ENCODE data around the gene OAT.
A peak's percentile ranks its signal among the peaks of the same experiment; 100 is the strongest.

OAT gene

DNA sequence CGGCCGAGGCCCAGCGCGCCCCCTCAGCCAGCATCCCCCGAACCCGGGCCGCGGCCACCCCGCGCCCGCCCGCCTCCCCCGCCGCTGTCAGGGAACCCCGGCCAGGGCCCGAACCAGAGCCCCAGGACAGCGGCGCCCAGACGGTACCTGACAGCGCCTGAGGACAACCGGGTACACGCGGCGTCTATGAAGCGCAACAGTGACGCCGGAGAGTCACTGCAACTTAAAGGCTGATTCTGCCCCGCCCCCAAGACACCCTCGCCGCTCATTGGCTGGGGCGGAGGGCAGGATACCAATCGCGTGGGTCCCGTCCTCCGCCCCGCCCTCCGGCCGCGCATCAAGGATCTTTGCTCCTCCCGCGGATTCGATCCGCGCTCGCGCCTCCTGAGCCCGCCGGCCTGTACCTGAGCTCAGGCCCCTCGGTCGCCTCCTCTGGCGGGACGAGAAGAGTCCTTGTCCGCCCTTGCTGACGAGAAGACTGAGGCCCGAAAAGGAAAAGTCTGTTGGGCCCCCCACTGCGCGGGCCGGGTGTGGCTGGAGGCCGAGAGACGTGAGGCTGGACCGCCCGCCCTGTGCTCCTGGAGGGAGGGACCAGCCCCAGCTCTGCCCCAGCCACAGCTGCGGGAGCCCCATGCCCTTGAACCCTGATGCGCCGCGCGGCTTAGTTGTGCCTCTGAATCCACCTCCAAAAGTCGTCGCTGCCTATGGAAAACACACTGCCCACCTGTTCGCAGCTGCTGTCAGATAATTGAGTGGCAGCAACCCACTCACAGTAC, at the start of gene OAT:
Gene OAT (minus strand): TSS at position 198 of the 776 bp plus-strand sequence. CDS start 6,752 bp downstream, outside the sequence.
- peak; percentile 85 for DNase-seq

DNA sequence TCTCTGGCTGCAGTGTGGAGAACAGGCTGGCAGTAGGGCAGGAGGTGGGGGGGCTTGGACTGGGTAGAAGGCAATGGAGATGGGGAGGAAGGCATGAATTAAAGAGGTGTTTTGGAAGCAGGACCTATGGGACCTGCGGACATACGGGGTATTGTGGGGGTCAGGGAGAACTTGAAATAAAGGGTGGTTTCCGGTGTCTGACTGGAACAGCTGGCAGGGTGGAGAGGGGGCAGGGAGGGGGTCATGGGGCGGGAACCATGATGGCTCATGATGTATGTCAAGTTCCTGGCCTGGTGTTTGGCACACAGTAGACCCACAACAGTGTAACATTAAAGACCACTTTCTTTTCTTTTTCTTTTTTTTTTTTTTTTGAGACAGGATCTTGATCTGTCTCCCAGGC, 48.4 kb upstream of the OAT start:
- no peak for DNase-seq

DNA sequence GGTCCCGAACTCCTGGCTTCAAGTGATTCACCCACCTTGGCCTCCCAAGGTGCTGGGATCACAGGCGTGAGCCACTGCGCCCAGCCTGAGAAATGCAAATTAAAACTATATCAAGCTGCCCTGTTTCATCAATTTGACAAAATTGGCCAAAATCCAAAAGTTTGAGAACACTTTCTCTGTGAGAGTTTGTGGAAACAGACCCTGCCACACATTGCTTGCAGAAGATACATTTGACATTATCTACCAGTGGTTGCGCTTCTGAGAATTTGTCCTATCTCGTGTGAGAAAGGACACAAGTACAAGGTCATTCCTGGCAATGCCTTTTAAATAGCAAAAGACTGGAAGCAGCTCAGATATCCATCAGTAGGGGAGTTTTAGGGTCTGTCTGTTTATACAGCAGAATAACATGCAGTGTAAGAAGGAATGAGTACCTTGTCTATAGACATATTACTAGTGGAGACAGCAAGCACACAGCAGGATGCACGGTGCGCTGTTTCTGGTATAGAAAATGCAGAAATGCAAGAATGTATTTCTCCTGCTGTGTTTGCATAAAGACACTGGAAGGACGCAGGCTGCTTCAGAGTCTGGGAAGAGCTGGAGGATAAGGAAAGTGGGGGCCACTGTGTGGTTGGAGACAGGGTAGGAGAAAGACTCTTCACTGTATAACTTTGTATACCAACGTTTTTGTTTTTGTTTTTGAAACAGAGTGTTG, 47.2 kb upstream of the OAT start:
- DNase-seq, result no peak

DNA sequence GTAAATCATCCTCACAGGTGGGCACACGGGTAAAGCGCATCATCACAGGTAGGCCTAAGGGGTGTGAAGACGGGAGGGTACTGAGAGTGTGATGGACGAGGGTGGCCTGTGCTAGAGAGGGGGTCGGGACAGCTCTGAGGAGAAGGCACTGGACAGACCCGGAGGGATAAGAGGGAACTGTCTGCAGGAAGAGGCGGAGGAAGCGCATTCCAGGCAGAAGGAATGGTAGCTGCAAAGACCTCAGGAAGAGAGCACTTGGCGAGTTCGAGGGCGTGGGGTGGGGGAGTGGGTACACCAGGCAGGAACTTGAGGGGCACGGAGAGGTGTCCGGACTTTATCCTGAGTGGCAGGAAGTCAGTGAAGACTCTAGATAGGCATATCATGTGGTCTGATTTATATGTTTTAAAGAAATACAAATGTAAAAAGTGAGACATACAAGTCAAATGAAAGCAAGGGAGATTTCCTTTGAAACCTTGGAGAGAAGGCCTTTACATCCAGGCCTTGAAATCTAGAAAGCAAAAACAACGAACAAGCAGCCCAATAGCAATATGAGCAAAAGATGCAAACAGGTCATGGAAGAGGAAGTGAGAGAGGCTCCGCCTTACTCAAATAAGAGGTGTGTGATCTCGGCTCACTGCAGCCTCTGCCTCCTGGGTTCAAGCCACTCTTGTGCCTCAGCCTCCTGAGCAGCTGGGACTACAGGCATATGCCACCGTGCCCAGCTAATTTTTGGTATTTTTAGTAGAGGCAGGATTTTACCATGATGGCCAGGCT, 46.5 kb upstream of the OAT start:
- no peak for DNase-seq

DNA sequence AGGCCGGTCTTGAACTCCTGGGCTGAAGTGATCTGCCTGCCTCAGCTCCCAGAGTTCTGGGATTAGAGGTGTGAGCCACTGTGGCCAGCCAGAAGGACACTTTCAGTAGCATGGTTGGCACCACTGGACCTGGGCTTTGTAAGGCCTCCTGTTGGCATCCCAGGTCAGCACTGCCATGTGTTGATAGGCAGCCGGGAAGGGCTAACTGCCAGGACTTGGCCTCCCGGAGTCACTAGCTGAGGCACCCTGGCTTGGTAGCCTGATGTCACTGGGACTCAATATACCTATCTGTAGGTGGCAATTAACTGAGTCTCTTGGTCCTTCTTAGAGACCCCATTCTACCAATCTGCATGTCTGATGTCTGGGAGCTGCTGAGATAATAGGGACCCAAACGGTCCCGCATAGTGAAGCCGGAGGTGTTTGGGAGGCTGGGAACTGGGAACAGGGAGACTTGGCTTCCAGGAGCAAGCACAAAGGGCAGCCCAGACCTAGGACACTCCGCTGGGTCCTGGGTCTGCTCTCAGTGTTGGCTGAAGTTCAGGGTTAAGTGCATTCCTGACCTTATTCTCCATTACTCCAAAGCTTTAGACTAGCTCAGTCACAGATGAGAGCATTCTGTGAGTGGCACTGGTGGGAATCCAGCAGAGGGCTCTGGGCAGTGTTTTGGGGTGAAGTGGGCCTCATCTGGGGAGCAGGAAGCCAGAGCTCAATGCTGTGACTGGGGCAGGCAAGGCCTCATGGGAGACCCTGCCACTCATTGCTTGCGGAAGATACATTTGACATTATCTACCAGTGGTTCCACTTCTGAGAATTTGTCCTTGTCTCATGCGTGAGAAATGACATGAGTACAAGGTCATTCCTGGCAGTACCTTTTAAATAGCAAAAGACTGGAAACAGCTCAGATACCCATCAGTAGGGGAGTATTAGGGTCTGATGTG, 45.6 kb upstream of the OAT start:
- no peak for DNase-seq

DNA sequence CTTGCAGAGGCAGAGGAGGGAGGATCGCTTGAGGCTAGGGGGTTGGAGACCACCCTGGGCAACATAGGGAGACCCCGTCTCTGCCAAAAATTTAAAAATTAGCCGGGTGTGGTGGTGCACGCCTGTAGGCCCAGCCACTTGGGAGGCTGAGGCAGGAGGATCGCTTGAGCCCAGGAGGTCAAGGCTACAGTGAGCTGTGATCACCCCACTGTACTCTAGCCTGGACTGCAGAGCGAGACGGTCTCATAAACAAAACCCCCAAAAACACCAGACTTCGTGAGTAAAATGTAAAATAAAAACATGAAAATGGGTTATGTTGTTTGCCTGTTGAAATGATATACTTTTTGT, 43.6 kb upstream of the OAT start:
- DNase-seq, result no peak

DNA sequence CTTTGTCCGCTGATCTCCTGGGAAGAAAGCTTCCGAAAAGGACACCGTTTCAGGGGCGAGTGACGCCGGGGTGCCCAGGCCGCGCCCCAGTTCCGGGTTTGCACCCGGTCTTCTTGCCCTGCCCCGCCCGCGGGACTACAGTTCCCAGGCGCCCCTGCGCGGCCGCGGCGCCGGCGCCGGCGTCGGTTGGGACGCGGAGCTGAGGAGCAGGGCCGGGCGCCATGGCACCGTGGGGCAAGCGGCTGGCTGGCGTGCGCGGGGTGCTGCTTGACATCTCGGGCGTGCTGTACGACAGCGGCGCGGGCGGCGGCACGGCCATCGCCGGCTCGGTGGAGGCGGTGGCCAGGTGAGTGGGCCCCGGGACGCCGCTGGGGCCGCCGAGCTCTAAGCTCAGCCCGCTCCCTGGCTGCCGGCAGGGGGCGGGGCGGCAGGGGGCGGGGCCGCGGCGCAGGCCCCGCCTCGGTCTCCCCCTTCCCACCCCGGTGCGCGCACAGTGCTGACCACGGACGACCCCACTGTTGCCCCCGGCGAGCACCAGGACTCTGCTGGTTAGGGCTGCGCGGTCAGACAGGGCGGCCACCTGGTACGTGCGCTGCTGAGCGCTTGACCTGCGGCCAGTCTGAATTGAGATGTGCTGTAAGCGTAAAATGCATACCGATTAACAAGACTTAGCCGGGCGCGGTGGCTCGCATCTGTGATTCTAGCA, 43.1 kb upstream of the OAT start, which contains the start of gene LHPP:
Gene LHPP (plus strand): TSS at position 182 of the 706 bp plus-strand sequence. CDS start 40 bp downstream, at position 222.
- DNase-seq, result peak; percentile 37

DNA sequence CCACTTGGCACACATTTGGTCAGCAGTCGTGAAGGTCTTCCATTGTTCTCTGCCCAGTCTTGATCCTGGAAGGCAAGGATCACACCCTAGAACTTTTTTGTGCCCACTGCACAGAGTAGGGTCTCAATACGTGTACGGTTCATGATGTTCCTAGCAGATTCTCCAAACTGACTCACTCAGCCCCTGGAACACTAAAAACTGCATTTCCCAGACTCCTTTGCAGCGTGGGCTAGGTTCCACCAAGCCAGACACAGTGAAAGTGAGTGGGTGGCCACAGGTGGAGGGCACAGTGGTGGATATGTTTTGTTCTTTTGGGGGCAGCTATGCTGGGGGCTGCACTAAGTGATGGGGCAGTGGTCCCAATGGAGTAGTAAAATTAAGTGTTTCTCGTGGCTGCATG, 41.4 kb upstream of the OAT start:
- no peak for DNase-seq

DNA sequence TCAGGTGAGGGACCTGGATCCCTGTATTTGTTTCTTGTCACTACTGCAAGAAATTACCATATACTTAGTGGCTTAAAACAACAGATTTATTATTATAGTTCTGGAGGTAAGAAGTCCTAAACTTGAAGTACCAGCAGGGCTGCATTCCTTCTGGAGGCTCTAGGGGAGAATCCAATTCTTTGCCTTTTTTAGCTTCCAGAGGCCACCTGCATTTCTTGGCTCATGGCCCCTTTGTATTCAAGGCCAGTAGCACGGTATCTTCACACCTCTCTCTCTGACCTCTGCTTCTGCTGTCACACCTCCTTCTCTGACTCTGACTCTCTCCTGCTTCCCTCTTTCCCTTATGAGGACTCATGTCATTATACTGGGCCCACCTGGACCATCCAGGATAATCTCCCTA, 40.7 kb upstream of the OAT start:
- no peak for DNase-seq

DNA sequence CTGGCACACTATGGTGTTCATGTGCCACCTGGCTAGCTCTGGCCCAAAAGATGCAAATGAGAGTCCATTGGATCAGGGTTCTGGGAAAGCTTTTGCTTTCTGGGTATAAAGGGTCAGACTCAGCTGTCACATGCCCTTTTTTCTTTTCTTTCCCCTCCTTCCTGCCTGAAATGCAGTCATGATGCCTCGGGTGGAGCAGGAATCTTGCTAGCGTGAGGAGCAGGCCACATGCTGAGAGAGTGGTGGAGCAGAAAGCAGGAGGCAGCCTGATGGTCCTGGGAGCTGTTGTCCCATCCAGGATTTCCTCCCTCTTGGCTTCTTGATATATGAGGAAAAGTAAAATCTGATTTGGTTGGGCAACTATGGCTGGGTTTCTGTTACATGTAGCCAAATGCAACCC, 40.2 kb upstream of the OAT start:
- no peak for DNase-seq

DNA sequence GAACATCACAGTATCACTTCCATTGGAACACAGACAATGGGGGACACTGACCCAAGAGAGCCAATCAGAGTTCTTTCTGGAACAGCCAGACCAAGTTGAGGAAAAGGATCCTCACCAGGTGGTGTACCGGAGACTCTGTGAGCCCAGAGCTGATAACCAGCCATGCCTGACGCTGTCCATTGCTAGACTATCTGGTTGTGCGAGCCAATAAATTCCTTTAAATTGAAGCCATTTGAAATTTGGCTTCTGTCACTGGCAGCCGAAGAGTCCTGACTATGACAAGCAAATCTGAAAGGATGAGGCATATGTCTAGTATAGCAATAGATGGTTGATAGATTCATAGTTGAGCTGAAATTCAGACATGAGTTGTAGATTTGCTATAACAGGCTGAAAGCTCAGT, 39.8 kb upstream of the OAT start:
- DNase-seq, result no peak

DNA sequence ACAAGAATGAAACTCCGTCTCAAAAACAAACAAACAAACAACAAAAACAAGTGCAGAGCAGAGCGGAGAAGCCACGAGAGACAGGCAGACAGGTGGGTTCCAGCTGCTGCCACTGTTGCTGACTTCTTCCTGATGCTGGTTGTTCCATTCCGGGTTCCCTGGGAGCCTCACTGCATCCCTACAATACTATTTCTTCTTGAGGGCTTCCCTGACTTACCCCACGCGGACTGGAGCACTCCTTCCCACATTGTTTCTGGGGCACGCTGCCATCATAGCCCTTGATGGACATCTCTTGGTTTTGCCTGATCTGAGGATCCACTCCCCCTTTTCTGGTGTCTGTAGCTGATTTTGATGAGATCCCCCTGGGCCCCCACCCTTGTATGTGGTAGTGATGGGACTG, 36.7 kb upstream of the OAT start:
- DNase-seq, result no peak

DNA sequence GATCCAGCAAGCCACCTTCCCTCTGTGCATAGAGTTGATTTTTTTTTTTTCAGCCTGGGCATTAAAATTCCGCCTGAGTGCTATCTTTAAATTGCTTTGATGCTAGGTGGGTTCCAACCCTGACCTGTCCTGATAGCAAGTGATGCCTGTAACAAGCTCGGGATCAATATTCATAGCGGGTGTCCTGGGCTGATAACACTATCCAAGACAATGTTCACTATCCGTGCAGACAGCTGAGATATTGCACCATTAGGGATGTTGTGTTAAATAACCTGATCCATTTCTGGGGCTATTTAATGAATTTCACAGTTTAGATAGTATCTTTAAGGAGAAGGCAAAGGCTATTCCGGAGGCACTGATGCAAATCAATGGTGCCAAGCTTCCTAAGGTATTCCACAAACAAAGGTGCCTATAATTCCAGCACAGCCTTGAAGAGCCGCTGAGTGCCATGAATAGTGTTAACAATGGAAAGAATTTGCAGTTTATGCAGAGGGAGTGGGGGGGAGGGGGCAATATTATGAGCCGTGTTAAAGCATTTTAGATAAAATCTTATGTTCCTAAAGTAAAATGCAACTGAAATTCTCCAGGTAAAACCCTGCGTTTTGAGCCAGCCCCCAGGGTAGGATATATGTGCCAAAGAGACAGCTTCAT, 35.4 kb upstream of the OAT start:
- DNase-seq, result no peak

DNA sequence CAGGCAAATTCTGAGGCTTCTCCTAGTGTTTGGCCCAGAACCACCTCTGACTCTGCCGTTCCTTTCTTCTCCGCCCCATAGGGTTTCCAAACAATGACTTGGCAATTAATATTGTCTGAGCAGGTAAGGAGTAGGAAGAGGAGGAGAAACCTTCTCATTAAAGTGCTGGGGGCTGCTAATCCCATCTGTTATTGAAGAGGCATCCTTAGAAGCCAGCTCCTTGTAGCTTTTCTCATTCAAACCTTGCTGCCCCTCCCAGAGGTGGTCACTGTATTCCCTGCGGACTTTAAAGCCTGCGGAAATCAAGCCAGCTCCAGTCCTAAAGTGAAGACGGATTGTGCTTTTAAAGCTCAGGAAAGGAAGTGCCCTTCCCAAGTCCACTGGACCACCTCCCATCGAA, 32.6 kb upstream of the OAT start:
- no peak for DNase-seq

DNA sequence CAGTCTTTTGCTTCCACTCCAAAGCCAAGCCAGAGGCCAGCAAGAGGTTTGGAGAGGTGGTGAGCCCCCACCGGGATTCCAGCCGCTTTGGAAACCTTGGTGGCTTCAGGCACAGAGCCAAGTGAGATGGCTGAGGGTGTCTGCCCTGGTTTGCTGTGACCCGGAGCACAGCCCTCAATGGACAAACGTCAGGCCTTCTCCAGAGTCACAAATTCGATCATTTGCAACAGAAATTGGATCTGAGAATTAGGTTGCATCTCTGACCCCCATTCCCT, 32.0 kb upstream of the OAT start:
- no peak for DNase-seq

DNA sequence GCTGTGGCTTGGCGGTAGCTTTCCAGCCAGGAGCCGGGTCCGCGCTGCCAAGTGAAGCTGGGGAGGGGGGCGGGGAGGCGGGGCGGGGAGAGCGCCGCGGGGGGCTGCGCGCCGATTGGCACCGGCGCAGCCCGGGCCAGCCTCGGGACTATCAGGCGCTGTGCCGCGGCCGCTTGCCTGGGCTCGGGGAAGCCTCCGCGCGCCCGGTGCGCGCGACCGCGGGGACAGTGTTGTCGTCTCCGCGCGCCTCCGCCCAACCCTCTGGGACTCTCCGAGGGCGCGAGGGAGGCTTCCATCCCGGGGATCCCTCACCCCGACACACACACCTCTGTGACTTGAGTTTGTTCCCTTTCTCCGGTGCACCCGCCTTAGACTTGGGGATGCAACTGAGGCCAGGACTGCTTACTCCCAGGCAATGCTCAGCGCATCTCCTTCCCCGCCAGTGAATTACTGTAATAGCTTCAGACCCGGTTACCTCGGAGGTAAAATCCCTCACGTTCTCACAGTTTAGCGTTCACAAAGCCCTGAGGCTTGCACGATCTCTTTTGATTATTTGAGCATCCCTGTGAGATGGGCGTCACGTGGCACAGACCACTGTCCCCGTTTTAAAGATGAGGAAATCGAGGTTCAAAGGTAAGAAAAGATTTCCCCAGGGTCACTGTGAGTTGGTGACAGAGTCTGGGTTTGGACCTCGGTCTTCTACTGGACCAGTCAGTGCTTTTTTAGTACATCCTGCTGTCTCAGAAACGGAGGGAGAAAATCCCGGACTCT, 31.5 kb upstream of the OAT start, which contains the start of gene NKX1-2:
Gene NKX1-2 (minus strand): TSS at position 24 of the 771 bp plus-strand sequence. CDS start 92 bp downstream, outside the sequence.
- peak; percentile 6 for DNase-seq

DNA sequence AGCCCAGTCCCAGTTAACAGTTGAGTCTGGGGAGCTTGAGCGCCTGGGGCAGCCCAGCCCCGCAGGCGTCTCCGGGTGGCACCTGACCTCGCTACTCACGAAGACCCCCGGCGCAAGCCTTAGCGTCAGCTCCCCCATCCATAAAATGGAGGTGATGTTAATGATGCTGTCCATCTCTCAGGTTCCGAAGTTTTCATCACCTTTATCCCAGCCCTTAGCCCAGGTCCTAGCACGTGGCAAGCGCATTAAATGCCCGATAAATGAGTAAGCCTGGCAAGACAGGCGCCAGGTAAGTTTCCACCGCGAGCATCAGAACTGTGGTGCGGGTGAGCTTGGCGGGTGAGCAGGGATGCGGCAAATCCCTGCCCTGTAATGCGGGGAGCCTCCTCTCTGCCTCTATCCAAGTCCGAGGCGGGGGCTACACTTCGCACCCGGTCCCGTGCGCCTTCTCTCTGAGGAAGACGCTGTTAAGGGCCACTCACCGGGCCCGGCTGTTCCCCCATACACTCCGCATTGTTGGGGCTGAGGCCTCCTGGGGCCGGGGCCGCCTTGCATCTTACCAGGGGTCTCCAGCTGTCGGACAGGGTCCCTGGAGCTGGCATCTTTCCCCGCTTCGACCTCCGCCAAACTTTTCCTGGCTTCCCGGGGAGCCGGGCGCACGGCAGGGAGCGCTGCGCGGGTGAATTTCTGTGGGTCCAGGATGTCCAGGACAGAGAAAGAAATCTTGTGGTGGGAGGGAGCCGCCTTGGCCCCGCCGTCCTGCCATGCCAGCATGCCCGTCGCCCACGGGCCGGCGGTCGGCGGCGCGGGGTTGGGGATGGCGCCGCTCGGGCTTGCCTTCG, 30.7 kb upstream of the OAT start:
- no peak for DNase-seq

DNA sequence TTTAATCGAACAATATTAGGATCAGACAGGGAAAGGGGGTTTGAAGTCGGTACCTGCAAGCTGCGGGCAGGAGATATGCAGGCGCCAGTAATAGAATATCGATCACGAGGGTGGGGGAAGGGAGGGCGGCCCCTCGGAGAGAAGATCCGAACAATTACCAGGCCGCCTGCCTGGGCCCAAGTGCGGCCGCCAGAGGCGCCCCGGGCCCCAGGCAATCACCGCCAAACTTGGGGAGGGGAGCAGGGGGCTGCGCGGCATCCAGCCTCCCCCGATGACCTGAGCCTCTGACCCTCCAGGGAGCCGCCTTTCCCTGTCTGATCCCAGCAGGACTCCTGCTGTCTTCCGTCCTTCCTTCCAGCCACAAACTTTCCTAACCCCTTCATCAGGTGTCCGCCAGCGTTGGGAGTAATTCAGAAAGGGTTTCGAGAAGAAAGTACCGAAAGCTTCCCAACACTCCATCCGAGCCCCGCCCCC, 30.0 kb upstream of the OAT start:
- DNase-seq, result no peak

DNA sequence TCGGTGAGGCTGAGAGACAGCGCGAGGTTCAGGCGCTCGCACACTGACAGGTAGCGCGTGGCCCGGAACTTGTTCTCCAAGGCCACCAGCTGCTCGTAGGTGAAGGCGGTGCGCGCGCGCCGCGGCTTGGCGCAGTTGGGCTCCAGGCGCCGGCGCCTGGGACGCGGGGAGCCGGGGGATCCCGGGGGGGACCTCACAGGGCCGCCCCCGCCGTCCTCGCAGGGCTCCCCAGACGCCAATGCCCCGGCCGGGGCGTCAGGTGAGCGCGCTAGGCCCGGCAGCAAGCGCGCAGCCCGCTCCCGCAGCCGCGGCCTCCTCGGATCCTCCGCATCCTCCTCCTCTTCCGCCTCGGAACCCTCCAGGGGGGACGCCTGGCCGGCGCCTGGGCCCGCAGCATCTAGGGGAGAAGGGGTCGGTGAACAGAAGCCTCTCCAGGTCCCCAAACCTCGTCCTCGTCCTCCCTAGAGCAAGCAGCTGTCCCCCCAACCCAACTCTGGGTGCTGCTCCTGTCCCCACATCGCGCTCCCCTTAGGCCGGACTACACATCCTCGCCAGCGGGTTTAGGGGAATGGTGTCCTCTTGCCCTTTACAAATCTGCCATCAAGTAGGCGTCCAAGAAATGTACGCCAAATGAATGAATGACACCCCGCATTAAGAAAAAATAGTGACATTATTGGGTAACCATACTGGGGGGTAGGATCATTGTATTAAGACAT, 29.2 kb upstream of the OAT start:
- peak; percentile 9 for DNase-seq
